HG02588 (cell line): ENCODE measurements around the gene ERBIN.
"Not testable (repeated sequence)": the region's sequence is repeated elsewhere in the genome, so short reads cannot be mapped to it uniquely, and the experiment has no call there.

Experiments
- ATAC-seq: cut with Tn5 transposase; IDR thresholded peaks from one replicate; pipeline ENCODE4 v1.9.1; 2021; ENCODE audit warnings: mild to moderate bottlenecking, moderate library complexity; ENCODE audit not compliant: unreplicated experiment

ERBIN gene

DNA sequence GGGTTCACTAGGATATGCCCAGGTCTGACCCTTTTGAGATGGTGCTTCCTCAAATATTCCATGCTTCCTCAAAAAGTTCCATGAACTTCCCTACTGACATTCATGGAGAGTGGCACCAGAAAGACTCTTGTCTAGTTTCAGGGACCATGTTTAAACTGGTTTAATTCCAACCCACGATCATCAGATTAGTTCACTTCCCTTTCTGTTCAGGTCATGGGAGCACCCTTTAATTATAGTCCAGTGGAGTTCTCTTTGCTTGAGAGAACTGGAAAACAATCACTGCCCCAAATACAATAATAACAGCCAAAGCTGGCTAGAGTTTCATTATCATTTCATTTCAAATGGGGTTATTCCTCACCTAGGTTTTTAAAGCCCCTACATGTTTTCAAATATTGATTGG is 9.7 kb upstream of the ERBIN start:
- no peak for ATAC-seq

DNA sequence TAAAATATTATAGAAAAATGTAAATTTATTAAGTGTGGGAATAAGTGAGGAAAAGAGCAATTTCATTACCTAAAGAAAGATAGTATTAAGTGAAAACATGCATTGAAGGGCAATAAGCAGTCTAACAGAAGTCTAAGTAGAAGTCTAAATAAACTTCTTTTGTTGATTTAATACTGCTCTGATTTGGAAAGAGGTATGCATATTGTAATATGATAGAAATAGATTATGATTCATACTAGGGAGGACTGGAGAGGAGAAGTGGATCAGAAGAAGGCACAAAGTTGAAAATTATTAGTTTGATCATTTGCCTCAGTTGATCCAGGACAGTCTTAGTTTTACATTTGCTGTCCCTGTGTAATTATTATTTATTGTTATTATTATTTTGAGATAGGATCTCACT is 6.6 kb upstream of the ERBIN start:
- ATAC-seq, result no peak

DNA sequence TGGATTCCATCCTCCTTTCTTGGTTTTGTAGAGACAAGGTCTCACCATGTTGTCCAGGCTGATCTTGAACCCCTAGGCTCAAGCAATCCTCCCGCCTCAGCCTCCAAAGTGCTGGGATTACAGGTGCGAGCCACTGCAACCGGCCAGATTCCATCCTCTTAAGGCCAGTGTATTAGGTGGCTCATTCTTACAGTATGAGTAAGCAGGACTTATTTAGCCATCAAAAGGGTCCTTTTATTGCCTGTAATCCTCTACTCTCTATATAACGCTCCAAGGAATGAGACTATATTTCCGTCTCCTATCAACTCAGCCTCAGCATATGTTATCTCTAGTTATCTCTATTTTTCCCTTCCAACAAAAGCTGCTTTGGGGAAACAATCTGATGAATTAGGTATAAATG is 3.0 kb upstream of the ERBIN start:
- ATAC-seq, result no peak

DNA sequence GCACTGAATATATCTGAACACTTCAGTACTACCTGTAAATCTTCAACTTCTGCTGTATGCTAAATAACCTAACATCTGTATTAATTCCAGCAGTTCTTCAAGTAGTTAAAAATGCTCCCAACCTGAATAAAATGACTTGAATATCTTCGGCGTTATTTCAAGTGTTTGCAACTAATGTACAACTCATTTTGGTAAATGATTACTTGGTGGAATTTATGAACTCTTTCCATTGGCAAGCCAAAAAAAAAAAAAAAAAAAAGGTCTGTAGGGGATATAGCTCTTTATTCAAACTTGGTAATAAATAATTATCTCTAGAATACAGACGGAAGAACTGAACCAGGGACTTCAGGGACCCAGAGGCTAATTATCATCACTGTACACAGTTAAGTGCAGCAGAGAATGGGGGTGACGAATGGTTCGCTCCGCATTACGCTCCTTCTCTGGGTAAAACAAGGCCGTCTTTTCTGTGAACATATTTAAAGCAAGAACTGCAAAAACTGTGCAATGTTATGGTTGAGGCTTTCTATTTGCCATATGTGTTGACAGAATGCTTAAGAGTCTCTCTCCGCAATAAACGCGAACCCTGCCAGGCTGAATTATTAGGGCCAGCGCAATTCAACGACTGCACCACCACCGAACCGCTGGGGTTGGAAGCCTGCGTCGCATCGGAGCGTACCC is 1.9 kb upstream of the ERBIN start:
- ATAC-seq, result no peak

DNA sequence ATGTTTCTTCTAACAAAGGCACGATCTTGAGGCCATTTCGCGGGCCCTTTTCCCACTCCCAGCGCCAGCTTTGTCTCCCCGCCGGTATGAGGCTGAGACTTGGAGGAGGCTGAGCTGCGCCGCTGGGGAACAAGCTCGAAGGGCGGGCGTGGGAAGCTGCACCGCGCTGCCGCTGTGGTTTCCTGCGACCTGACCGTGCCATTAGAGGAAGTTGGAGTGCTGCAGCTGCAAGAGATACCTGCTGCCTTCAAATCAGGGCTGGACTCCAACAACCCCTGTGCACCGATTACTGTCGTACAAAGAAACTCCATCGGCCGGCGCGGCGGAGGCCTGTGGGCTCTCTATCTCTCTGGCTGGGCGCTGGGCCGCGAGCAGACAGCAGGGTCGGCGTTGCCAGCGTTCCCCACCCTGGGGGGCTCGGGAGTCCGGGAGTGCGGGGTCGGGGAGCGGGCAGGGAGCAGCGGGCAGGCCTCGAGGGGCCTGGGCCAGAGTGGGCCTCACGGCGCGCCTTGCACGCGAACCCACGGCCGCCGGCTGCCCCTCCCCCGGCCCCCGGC is 1.3 kb upstream of the ERBIN start:
- ATAC-seq, result peak; percentile 53

DNA sequence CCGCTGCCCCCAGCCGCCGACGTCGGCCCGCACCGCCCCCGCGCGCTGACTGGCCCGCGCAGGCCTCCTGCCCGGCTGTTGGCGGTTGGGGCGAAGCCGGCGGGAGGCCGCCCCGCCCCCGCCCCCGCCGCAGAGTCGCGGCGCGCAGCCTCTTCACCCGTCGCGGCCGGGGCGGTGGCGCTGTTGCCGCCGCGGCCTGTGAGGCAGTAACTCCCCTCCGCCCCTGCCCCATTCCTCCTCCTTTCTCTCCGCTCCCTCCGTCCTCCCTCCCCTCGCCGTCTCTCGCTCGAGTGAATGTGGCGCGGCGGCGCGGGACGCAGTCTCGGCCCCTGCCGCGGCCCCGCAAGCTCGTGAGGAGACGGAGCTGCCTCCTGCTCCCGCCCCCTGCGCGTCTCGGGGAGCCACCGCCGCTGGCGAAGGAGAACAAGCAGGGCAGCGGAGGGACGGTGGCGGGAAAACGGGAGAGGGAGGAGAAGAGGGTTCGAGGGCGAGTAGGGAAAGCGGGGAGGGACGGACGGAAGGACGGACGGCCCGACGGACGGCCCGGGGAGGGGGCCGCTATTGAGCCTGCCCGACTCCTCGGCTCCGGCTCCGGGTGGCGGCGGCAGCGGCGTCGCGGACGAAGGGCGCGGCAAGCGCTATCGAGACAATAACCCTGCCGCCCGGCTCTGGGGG is 637 bp upstream of the ERBIN start:
- ATAC-seq, result peak; percentile 64

DNA sequence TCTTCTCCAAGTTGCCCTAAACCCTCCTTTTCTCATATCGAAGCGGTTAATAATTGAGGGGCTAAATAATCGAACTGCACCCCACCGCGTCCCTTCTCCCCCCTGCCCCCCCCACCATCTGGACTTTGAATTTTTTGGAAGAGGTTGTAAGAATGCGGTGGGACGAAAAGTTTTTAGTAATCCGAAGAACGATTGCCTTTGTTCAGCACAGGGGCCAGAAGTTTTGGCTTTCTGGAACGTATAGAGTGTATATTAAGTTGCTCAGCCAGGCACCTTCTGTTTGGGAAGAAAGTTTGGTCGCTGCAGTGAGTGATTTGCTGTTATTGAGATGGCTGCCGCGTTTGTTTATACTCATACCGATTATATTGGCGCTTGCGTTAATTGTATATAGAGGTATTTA is 518 bp downstream of the ERBIN start:
- ATAC-seq, result no peak

DNA sequence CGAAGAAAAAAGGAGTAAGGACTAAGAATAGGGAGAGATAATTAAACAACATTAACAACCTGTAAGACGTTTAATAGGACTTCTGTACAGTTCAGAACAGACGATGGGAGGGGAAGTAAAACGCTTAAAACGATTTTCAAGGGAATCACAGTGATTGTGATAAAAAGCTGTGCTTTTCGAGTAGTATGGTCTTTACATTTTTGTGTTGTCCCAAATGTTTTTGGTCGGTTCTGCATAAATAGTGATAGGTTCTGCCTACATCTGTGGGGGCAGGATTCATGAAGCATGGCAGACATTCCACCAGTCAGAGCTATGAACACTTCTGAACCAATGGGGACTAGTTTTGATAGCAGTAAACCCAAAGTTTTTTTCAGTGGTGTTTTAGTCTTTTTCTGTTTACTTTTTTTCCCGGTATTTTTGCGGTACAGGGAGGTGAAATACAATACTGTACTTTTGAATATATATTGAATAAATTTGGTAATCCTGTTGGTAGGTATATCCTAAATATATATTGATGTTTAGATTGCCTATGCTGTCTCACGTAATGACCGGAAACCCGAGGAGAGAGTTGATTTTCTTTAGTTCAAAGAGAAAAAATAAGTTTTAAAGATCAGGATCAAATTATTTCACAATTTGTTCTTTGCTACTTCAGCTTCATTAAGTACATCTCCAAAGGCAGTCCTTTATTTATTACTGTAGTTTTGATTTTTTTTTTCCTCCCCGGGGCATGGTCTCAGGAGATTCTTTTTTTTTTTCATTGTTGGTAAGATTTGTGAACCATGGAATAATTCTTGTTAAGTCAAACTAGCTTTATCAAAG is 1.3 kb downstream of the ERBIN start:
- no peak for ATAC-seq

DNA sequence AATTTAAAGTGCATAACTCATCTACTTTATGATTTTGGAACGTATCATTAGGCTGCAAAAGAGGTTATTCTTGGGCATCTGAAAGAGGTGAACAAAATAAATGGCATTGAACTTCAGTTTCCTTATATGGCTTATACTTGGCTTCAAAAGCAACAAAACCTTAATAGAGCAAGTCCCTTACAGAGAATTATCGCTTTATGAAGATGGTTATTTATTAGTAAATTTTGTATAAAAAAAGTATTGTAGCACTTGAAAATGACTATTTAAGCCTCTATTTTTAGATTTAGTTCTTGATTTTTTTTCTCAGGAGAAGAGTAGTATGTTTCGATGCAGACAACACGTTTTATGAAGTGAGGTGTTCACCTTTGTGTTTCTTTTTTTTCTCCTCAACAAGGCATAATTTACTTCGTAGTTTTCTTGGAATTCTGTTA is 2.0 kb downstream of the ERBIN start:
- ATAC-seq, result no peak

DNA sequence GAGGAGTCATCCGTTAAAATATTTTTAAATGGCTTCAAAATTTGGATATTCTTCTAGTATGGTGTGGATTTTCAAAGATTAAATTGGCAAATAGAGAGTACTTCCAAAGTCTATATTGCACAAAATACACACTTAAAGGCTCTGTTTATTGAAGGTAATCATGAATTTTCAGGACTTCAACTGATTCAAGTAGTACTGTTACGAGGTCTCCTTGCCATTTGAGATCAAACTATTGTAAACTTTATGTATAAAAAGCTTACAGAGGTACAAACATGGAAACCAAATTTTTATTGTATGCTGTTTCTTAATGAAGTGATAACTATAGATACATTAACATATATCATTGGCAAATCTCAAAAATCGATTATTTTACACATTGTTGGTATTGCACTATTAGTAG is 2.5 kb downstream of the ERBIN start:
- no peak for ATAC-seq

DNA sequence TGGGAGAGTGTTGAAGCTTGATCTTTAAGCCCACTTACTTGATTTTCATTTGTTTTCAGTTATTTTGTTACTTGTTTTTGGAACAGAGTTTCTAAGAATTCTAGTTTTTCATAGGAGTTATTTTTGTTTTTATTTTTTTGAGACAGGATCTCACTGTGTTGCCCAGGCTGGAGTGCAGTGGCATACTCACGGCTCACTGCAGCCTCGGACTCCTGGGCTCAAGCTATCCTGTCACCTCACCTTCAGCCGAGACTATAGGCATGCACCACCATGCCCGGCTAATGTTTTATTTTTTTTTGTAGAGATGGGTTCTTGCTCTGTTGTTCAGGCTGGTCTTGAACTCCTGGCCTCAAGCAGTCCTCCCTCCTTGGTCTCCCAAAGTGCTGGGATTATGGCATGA is 6.3 kb downstream of the ERBIN start:
- ATAC-seq, result no peak

DNA sequence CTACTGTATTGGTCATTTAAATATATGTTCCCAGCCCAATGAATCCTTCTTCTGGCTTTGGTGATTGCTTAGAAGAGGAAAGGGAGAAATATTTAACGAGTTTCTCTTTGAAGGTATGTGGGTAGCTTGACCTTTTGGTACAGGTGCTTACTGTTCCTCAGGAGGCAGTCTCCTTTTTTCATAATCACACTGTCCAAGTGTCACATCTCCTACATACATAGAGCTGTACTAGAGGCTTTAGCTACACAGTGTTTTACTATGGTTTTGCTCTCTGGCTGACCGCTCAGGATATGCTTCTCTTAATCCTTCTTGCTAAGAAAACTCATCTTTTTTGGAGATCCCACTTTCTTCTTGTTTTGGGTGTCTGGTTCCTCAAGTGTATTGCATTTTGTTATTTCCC is 6.9 kb downstream of the ERBIN start:
- no peak for ATAC-seq

DNA sequence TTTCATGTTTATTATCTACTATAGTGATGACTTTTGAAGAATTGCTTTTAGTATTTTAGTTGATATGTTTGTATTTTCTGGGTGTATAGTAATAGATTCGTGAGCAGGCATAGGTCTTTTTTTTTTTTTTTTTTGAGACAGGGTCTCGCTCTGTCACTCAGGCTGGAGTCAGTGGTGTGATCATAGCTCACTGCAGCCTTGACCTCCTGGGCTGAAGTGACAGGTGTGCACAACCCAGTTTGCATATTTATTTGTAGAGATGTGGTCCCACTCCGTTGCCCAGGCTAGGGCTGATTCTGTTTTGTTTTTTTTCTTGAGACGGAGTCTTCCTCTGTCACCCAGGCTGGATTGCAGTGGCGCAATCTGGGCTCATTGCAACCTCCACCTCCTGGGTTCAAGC is 11.9 kb downstream of the ERBIN start:
- ATAC-seq, result peak; percentile 92

DNA sequence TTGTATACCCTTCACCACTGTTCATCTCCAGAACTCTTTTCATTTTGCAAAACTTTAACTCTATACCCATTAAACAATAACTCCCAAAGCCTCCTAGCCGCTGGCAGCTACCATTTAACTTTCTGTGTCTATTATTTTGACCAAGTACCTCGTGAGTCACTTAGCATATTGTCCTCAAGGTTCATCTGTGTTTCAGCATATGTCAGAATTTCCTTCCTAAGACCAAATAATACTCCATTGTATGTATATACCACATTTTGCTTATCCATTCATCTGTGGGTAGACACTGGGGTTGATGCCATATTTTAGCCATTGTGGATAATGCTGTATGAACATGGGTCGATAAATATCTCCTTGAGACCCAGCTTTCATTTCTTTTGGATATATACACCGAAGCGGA is 17.4 kb downstream of the ERBIN start:
- ATAC-seq, result no peak

DNA sequence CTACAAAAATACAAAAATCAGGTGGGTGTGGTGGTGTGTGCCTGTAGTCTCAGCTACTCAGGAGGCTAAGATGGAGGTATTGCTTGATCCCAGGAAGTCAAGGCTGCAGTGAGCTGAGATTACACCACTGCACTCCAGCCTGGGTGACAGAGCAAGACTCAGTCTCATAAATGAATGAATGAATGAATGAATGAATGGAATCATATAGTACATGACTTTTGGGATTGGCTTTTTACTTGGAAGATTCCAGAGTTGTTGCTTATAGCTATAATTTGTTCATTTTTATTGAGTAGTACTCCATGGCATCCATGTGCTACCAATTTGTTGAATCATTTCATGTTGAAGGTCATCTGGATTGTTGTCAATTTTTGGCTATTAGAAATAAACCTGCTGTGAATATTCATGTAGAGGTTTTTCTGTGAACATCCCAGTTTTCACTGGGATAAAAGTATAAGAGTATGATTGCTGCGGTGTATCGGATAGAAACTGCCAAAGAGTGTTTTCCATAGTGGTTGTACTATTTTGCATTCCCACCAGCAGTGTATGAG is 19.9 kb downstream of the ERBIN start:
- ATAC-seq, result no peak

DNA sequence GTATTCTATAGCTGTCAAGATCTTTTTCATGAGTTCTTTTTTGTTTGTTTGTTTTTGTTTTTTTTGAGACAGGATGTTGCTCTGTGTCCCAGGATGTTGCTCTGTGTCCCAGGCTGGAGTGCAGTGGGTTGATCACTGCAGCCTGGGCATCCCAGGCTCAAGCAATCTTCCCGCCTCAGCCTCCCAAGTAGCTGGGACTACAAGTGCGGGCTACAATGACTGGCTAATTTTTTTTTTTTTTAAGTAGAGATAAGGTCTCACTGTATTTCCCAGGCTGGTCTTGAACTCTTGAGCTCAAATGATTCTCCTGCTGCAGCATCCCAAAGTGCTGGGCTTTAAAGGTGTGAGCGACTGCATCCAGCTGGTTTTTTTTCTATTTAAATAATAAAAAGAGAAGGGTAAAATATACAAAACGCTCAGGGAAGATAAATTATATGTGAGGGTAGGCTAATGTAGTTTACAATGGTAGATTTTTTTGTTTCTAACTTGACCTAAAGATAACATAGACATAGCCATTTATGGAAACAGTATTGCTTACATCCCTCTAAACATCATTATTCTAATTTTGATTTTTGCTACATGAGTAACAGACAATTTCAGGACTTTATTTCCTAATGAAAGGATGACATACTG is 21.9 kb downstream of the ERBIN start:
- no peak for ATAC-seq

DNA sequence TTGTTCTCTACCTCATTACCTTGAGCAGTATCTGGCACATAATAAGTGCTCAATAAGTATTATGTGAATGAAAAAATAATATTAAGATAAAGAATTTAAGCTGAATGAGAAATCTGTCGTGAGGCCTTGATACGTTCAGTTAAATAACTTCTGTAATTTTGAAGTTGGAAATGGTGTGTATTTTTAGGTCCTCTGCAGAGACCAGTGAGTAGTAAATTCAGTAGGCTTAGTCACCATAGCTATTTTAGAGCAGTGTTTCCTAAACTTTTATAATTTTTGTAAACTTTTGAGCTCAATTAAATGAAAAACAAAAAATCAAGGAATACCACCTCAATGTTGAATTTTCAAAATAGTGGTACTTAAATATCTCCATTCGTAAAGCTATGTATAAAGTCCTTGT is 25.0 kb downstream of the ERBIN start:
- ATAC-seq, result no peak

DNA sequence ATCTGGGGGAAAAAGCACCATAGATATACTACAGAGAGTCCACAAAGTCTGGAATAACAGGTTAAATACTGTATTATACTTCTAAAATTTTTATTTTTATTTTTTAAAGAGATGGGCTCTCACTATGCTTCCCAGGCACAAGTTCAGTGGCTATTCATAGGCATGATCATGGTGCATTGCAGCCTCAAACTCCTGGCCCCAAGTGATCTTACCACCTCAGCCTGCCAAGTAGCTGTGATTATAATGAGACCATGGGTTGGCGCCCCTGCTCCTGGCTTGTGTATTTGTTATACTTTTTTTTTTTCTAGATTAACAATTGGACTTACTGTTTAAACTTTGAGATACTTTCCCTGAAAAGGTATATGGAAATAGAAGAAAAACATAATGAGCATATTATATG is 25.9 kb downstream of the ERBIN start:
- ATAC-seq, result no peak

DNA sequence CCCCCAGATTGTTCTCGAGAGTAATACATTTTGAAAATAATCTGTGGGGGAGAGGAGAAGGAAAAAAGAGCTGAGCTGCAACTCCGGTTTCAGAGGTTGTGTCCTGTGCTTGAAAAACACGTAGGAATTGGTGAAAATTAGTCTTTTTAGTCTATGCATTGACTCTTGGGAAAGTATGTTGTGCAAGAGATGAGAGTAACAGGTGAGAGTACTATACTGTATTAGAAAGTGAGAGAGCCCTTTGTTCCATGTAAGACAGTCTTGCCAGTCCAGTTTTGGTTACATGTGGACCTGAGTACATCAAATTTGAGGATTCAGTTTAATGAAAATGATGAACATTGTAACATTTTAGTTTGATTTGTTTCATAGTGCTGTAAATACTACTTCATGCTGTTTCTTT is 27.8 kb downstream of the ERBIN start:
- ATAC-seq, result no peak

DNA sequence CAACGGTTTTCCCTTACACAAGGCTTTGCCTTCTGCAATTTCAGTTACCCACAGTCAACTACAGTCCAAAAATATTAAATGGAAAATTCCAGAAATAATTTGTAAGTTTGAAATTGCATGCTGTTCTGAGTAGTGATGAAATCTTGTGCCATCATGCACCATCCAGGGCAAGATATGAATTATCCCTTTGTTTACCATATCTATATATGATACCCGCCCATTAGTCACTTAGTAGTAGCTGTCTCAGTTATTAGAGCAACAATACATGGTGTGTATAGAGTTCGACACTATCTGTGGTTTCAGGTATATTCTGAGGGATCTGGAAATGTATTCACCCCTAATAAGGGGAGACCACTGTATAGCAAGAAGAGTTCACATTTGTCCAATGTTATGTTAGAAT is 29.4 kb downstream of the ERBIN start:
- ATAC-seq, result no peak

DNA sequence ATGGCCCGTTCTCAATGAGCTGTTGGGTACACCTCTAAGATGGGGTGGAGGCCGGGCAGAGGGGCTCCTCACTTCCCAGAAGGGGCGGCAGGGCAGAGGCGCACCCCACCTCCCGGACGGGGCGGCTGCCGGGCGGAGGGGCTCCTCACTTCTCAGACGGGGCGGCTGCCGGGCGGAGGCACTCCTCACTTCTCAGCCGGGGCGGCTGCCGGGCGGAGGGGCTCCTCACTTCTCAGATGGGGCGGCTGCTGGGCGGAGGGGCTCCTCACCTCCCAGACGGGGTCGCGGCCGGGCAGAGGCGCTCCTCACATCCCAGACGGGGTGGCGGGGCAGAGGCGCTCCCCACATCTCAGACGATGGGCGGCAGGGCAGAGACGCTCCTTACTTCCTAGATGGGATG is 31.3 kb downstream of the ERBIN start:
- not testable (repeated sequence) for ATAC-seq
